NCI-H526 treated with DMSO at 0.1 percent for 48 hours (cell line): ENCODE data around the gene LASP1NB.
A peak's percentile ranks its signal among the peaks of the same experiment; 100 is the strongest.
"Not testable (repeated sequence)": the region's sequence is repeated elsewhere in the genome, so short reads cannot be mapped to it uniquely, and the experiment has no call there.

Experiments
- DNase-seq: peaks from one replicate; lab custom pipeline; 2025; lab: John Stamatoyannopoulos, UW

The LASP1NB gene

DNA sequence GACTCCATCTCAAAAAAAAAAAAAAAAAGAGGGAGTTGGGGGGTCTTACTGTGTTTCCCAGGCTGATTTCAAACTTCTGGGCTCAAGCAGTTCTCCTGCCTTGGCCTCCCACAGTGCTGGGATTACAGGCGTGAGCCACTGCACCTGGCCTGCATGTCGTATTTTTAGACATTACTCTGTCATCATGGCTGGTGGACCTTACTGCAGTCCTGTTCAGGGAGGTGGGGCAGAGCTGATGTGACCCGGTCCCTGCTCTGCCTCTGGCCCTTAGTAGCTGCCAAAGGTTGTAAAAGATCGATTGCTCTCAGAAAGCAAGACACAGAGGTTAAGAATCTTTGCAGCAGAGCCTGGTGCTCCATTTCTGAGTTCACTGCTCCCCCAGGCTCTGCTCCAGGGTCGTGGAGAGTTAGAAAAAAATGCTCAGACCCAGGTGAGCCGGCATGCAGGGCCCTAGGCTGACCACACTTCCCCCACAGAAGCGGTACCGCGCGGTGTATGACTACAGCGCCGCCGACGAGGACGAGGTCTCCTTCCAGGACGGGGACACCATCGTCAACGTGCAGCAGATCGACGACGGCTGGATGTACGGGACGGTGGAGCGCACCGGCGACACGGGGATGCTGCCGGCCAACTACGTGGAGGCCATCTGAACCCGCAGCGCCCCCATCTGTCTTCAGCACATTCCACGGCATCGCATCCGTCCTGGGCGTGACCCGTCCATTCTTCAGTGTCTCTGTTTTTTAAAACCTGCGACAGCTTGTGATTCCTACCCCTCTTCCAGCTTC, 7.1 kb upstream of the LASP1NB start:
- DNase-seq: peak; percentile 12

DNA sequence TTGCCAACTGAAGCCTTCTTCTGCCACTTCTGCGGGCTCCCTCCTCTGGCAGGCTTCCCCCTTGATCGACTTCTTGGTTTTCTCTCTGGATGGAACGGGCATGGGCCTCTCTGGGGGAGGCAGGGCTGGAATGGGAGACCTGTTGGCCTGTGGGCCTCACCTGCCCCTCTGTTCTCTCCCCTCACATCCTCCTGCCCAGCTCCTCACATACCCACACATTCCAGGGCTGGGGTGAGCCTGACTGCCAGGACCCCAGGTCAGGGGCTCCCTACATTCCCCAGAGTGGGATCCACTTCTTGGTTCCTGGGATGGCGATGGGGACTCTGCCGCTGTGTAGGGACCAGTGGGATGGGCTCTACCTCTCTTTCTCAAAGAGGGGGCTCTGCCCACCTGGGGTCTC, 6.5 kb upstream of the LASP1NB start:
- DNase-seq: no peak

DNA sequence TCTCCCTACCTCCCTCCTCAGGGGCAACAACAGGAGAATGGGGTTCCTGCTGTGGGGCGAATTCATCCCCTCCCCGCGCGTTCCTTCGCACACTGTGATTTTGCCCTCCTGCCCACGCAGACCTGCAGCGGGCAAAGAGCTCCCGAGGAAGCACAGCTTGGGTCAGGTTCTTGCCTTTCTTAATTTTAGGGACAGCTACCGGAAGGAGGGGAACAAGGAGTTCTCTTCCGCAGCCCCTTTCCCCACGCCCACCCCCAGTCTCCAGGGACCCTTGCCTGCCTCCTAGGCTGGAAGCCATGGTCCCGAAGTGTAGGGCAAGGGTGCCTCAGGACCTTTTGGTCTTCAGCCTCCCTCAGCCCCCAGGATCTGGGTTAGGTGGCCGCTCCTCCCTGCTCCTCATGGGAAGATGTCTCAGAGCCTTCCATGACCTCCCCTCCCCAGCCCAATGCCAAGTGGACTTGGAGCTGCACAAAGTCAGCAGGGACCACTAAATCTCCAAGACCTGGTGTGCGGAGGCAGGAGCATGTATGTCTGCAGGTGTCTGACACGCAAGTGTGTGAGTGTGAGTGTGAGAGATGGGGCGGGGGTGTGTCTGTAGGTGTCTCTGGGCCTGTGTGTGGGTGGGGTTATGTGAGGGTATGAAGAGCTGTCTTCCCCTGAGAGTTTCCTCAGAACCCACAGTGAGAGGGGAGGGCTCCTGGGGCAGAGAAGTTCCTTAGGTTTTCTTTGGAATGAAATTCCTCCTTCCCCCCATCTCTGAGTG, 5.9 kb upstream of the LASP1NB start:
- no peak for DNase-seq

DNA sequence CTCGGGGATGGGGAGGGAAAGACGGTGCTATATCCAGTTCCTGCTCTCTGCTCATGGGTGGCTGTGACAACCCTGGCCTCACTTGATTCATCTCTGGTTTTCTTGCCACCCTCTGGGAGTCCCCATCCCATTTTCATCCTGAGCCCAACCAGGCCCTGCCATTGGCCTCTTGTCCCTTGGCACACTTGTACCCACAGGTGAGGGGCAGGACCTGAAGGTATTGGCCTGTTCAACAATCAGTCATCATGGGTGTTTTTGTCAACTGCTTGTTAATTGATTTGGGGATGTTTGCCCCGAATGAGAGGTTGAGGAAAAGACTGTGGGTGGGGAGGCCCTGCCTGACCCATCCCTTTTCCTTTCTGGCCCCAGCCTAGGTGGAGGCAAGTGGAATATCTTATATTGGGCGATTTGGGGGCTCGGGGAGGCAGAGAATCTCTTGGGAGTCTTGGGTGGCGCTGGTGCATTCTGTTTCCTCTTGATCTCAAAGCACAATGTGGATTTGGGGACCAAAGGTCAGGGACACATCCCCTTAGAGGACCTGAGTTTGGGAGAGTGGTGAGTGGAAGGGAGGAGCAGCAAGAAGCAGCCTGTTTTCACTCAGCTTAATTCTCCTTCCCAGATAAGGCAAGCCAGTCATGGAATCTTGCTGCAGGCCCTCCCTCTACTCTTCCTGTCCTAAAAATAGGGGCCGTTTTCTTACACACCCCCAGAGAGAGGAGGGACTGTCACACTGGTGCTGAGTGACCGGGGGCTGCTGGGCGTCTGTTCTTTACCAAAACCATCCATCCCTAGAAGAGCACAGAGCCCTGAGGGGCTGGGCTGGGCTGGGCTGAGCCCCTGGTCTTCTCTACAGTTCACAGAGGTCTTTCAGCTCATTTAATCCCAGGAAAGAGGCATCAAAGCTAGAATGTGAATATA, 4.8 kb upstream of the LASP1NB start:
- DNase-seq: no peak

DNA sequence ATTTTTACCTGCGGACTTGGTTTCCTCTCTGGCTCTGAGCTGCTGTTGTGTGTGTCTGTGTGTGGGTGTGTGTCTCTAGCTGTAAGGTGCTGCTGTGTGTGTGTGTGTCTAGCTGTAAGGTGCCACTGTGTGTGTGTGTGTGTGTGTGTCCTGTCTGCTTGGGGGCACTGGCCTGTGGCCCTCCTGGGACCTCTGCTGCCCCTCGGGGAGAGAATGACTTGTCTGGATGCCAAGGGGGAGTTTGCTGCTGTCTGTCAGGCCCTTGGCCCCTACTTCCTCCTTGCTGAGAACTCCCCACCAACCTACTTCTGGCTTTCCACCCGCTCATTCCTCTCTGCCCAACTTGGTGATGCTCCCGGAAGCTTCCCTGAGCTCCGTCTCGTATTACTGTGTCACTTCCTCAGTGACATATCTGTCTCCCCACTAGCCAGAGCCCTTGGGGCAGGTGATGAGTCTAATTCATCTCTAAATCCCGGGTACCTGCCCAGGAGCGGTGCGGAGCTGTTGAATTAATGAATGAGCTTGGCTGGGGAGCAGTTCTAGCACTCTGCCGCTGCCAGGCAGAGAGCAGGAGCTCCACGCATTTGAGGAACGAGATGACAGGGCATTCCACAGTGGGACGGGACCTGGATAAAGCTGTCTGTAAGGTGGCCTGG, 3.5 kb upstream of the LASP1NB start:
- DNase-seq: no peak

DNA sequence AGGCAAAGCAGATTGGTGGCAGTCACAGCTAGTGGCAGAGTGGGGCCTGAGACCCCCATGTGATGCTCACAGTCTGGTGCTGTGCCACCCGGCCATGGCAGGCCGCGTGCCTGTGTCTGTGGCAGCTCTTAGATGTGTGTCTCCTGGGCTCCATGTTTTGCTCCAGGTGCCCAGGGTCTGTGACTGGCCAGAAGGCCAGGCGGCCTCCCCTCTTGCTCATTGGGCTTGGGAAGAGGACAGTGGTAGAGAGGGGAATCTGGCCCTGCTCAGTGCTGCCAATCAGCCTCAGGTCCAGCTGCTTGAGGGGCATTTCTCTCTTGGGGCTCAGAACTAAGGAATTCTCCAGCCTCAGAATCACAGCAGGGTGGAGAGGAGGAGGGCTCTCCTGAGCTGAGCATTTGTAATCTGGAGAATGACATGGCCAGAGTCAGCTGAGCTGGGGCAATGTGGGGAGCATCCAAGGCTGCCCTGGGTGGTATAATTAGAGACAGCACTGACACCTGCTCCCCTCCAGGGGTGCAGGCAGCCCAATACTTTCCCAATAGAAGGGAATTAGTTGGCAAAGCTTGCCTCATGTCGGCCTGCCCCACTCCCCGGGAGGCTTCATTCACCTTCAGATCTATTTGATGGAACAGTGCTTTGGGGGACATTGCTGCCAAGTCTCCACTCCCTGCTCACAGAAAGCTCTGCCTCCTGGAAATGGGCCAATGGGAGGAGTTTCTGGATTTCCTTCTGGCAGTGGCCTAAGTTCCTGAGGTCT, 2.7 kb upstream of the LASP1NB start:
- DNase-seq: no peak

DNA sequence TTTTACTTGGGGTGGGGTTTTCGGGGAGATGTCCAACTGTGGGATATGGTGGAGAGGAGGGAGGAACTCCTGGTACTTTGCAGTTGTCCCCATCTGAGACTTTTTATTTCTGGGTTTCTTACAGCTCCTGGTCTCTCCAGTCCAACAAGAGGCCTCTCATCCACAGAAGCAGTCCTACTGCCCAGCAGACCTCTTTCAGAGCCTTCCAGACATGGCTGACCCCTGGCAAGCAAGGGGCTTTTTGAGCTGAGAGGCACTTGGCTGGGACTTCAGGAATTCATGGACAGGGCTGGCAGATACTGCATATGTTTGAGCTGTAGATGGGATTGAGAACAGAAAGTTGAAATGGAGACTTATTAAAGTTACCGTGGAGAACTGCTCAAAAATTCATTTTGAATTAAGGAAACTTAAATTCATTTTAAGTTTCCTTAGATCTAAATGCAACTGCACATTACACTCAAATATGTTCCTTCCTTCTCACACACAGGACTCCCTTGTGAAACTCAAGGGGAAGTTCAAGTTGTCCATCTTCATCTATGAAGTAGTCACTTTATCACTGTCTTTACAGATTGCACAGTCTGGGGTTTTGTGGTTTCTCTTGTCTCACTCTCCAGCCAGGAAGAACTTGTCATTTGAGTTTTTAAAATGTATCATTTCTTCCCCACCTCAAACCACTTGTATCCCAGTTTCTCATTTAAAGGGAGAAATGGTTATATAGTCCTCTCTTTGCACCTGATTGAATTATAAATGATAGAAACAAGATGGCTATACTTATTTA, 1.1 kb downstream of the LASP1NB start:
- DNase-seq: no peak

DNA sequence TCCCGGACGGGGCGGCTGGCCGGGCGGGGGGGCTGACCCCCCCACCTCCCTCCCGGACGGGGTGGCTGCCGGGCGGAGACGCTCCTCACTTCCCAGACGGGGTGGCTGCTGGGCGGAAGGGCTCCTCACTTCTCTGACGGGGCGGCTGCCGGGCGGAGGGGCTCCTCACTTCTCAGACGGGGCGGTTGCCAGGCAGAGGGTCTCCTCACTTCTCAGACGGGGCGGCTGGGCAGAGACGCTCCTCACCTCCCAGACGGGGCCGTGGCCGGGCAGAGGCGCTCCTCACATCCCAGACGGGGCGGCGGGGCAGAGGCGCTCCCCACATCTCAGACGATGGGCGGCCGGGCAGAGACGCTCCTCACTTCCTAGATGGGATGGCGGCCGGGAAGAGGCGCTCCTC, 5.4 kb downstream of the LASP1NB start:
- not testable (repeated sequence) for DNase-seq

DNA sequence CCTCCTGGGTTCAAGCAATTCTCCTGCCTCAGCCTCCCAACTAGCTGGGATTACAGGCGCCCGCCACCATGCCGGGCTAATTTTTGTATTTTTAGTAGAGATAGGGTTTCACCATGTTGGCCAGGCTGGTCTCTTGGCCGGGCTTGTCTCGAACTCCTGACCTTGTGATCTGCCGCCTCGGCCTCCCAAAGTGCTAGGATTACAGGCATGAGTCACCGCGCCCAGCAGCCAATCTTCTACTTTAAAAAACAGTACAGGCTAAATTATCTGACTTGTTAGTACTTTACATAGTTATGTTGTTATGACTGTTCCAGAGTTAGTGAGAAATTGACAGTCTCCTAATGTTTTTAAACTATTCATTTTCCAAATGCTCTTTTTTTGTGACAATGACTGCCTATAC, 8.5 kb downstream of the LASP1NB start:
- not testable (repeated sequence) for DNase-seq

DNA sequence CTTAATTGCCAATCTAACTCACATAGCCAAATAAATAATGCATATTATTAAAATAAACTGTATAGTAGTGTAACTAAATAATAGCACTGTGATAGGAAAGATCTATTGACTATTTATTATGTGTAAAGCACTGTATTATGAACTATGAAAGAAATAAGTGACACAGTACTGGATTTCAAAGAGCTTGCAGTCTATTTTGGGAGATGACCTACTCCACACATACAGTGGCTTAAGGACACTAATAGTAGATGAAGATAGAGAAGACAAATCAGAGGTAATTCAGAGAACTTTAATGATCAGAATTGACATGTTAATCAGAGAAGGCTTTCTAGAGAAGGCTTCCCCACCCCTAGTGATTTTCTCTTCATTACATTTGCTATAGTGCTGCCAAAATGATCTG, 14.6 kb downstream of the LASP1NB start:
- no peak for DNase-seq

DNA sequence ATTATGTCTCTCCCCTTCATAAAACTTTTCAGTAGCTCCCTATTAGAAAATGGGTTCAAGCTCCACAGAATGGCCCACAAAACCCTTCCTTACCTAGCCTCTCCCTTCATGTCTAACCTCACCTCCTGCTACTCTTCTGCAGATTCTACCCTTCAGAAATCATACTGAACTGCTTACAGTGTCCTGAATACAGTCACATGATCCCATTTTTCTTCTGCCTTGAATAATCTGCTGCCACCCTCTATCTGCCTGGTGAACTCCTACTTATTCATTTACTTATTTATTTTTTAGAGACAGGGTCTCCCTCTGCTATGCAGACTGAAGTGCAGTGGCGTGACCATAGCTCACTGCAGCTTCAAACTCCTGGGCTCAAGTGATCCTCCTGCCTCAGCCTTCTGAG, 15.0 kb downstream of the LASP1NB start:
- no peak for DNase-seq

DNA sequence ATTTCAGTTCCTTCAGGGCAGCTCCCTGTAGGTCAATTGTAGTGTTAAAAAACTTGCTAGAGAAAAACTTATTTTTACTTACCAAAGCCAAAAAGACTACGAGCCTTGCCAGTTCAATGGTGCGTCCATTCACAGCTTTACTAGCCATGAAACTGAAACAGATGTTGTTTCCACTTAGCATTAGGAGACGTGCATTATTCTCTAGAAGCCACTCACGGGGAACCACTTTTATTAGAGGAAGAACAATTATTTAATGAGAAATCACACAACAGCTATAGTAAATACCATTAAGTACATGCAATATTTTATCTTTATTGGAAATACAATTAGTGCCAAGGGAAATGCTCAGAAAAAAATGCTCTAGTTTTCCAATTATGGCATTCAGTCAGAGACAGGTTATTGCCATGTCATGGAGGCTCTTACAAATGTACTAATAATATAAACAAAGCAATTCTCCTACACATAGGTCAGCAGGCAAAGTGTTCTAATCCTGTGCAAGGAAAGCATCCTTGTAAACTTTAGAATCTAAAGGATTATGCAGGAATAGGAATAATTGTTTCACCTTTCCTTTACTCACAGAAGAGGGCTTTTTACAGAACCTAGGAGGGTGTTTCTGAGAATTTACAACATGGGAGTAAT, 17.4 kb downstream of the LASP1NB start:
- DNase-seq: no peak

DNA sequence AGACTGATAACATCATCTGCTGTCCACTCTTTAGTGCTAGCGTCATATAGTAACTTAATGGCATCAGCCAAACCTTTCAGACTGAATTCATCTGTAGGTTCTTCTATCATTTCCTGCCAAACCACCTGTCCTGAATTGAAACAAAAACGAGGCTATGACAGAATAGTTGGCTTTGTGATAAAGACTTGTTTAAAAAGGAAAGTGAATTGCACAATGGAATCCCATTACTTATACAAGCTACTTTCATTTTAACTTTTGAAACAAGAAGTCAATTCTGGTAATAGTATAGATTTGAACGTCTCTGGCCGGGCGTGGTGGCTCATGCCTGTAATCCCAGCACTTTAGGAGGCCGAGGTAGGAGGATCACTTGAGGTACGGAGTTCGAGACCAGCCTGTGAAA, 18.2 kb downstream of the LASP1NB start:
- no peak for DNase-seq

DNA sequence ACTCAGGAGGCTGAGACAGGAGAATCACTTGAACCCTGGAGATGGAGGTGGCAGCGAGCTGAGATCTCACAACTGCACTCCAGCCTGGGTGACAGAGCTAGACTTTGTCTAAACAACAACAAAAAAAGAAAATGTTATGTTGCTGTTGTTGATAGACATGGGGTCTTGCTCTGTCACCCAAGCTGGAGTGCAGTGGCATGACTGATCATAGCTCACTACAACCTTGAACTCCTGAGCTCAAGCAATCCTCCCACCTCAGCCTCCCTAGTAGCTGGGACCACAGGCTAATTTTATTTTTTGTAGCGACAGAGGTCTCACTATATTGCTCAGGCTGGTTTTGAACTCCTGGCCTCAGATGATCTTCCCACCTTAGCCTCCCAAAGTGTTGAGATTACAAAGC, 21.8 kb downstream of the LASP1NB start:
- DNase-seq: no peak

DNA sequence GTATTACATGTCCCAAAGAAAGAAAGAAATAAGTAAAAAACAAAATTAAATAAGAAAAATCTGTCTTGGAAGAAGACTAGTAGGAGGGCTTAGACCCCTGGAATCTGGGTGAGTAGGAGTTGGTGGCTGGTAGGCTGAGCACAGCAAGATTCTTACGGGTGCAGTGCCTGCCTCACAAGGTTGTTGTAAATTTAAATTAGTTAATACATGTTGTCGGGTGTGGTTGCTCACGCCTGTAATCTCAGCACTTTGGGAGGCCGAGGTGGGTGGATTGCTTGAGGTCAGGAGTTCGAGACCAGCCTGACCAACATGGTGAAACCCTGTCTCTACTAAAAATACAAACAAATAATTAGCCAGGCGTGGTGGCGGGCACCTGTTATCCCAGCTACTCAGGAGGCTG, 28.4 kb downstream of the LASP1NB start:
- not testable (repeated sequence) for DNase-seq

DNA sequence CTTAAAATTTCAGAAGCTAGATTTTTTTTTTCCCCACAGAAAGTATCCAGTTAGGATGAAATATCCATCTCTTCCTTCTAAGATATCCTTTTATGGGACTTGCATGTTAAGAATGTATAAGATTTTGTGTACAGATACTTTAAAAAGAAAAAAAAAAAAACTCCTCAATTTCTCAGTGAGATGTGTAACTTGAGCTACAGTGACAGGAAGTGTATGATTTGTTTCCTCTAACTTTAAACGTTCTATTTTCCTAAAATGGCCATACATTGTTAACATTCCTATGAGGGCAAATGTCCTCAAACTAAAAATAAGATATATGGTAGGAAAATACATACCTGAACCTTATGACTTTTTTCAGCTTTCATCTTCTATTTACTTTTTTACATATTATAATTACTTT, 32.9 kb downstream of the LASP1NB start:
- DNase-seq: no peak

DNA sequence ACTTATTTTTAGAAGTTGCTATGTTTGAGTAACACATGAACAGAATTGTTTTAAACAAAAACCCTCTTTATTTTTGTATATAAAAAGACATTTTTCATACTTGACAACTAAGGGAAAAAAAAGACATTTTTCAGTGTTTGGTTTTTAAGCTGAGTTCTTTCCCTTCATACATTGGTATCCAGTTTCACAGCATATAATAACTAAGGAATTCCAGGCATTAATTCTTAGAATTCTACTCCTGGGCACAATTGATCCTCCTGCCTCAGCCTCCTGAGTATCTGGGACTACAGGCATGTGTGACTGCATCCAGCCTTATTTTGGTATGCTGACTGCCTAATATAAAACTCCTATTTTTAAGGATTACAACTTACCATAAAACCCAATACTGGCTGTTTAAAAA, 33.3 kb downstream of the LASP1NB start:
- no peak for DNase-seq

DNA sequence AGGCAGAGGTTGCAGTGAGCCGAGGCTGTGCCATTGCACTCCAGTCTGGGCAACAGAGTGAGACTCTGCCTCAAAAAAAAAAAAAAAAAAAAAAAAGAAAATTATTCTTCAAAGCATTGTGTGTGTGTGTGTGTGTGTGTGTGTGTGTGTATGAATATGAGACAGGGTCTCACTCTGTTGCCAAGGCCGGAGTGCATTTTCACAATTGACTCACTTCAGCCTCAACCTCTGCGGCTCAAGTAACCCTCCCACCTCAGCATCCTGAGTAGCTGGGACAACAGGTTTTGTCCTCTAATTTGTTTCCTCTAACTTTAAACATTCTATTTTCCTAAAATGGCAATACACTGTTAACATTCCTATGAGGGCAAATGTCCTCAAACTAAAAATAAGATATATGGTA, 34.1 kb downstream of the LASP1NB start:
- DNase-seq: no peak

DNA sequence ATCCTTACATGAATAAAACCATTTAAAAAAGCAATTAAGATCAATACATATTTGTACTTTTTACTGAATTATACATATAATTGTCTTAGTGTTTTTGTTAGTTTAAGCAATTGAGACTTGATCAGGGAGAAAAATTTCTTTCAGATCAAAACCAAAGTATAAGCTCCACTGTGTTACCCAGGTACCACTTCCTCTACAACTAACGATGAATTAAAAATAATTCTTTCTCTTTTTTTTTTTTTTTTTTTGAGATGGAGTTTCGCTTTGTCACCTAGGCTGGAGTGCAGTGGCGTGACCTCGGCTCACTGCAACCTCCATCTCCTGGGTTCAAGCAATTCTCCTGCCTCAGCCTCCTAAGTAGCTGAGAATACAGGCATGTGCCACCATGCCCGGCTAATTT, 35.0 kb downstream of the LASP1NB start:
- no peak for DNase-seq

DNA sequence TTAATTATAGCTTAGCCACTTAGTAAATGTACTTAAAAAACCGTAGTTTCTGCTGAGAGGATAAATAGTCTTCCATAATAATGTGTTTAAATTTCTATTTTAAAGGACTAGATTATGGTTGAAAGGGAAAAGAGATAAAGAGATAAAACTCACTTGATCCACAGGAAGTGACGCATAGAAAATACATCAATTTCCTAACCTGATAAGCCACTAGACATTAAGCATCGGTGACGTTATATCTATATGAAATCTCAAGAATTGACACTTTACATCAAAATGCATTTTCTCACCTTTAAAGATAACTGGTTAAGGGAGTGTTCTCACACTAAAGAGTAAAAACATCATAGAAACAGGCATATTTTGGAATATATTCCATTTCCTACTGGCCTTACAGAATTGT, 36.0 kb downstream of the LASP1NB start:
- no peak for DNase-seq
